Measurements from ENCODE around the gene ANXA11. TPM values are rescaled to one million over a fixed set of nuclear protein-coding genes. Genes with fewer than 3 reads are reported as not detected.

ANXA11 gene
- total RNA-seq, 1 donor from 2014 or later = 178 TPM

GRCh38 chr10:80154978-80155695 lies 50.2 kb downstream of the ANXA11 start:
- Mint-ChIP-seq H3K4me1 (no peaks in the 10 kb centered on the region), H3K4me3 (no peak overlapping the region), H3K9me3 (no peaks in the 10 kb centered on the region), H3K27me3 (no peaks in the 10 kb centered on the region), H3K27ac (no peak overlapping the region), H3K36me3 (ENCODE audit: low read depth) (peaks cover 93% of the 10 kb centered on the region)
- ATAC-seq (ENCODE audit: low read depth) (no peak), DNase-seq (no peak)
- TF ChIP-seq CTCF (IDR thresholded peaks at IDR 0.05) = no peak
- intact Hi-C loops (cut with micrococcal nuclease) = no loop called here
- POLR2A ChIA-PET = no interaction called here
- CTCF ChIA-PET = interaction anchor here (0.8 kb wide), 1 partner anchor 11 kb away, joined by 3 read pairs; no protein-coding TSS in a partner anchor

- ChIA-PET POLR2A (no interaction called here), CTCF (no interaction called here)
- ATAC-seq (ENCODE audit: low read depth) (no peak), DNase-seq (no peak)
- Mint-ChIP-seq H3K4me1 (no peaks in the 10 kb centered on the region), H3K36me3 (ENCODE audit: low read depth) (peaks cover 91% of the 10 kb centered on the region), H3K27ac (no peak overlapping the region), H3K9me3 (no peaks in the 10 kb centered on the region), H3K4me3 (no peak overlapping the region), H3K27me3 (no peaks in the 10 kb centered on the region)
- intact Hi-C loops (cut with micrococcal nuclease) = no loop called here
- no peak for TF ChIP-seq CTCF (IDR thresholded peaks at IDR 0.05)
These were observed 50.7 kb downstream of the ANXA11 start for GRCh38 chr10:80154626-80154977.

GRCh38 chr10:80153460-80153859 lies 51.9 kb downstream of the ANXA11 start:
- intact Hi-C loops (cut with micrococcal nuclease) = no loop called here
- Mint-ChIP-seq H3K36me3 (ENCODE audit: low read depth) (peaks cover 89% of the 10 kb centered on the region), H3K4me1 (no peaks in the 10 kb centered on the region), H3K27ac (no peak overlapping the region), H3K27me3 (no peaks in the 10 kb centered on the region), H3K9me3 (peaks cover 5% of the 10 kb centered on the region), H3K4me3 (no peak overlapping the region)
- TF ChIP-seq CTCF (IDR thresholded peaks at IDR 0.05) = no peak
- no peak for ATAC-seq (ENCODE audit: low read depth)
- ChIA-PET CTCF (no interaction called here), POLR2A (no interaction called here)
- no peak for DNase-seq

GRCh38 chr10:80152820-80153219 lies 52.5 kb downstream of the ANXA11 start:
- CTCF ChIA-PET = no interaction called here
- no peaks in the 10 kb centered on the region for H3K27me3 Mint-ChIP-seq
- TF ChIP-seq CTCF (IDR thresholded peaks at IDR 0.05) = no peak
- H3K9me3 Mint-ChIP-seq = peaks cover 5% of the 10 kb centered on the region
- H3K4me3 Mint-ChIP-seq = no peak overlapping the region
- H3K36me3 Mint-ChIP-seq (ENCODE audit: low read depth) = peaks cover 85% of the 10 kb centered on the region
- intact Hi-C loops (cut with micrococcal nuclease) = no loop called here
- DNase-seq = no peak
- ATAC-seq (ENCODE audit: low read depth) = no peak
- no peaks in the 10 kb centered on the region for H3K4me1 Mint-ChIP-seq
- H3K27ac Mint-ChIP-seq = no peak overlapping the region
- POLR2A ChIA-PET = interaction anchor here (0.6 kb wide), 1 partner anchor 89 kb away, joined by 5 read pairs; no protein-coding TSS in a partner anchor

- no peak for ATAC-seq (ENCODE audit: low read depth)
- intact Hi-C loops (cut with micrococcal nuclease) = no loop called here
- peaks cover 5% of the 10 kb centered on the region for H3K9me3 Mint-ChIP-seq
- no peaks in the 10 kb centered on the region for H3K27me3 Mint-ChIP-seq
- TF ChIP-seq CTCF (IDR thresholded peaks at IDR 0.05) = no peak
- POLR2A ChIA-PET = no interaction called here
- H3K4me3 Mint-ChIP-seq = no peak overlapping the region
- peaks cover 60% of the 10 kb centered on the region for H3K36me3 Mint-ChIP-seq (ENCODE audit: low read depth)
- no peak overlapping the region for H3K27ac Mint-ChIP-seq
- no peak for DNase-seq
- H3K4me1 Mint-ChIP-seq = peaks cover 11% of the 10 kb centered on the region
- CTCF ChIA-PET = interaction anchor here (1.4 to 2.0 kb wide), 2 partner anchors 54 to 72 kb away, joined by 4 to 12 read pairs; no protein-coding TSS in a partner anchor
These were observed 55.2 kb downstream of the ANXA11 start for GRCh38 chr10:80150172-80150571.

Measured in activated B cell treated with CpG ODN at 0.5 μM for 24 hours (primary cell).